ENCODE results near the gene SEMA6A. TPM values are rescaled to one million over a fixed set of nuclear protein-coding genes. Genes with fewer than 3 reads are reported as not detected.

The SEMA6A gene
- total and polyA plus RNA-seq, 10 of the 15 experiments (the other 5 are each of a cell fraction or from before 2014, with no cell fraction given), result 0.16 to 10.2 (median 1.1) TPM

- FAIRE-seq, result no peak
- CTCF ChIA-PET, result no interaction called here
- Histone ChIP-seq H3K4me1 (ENCODE audit: control insufficient read depth, insufficient read depth, low read length) (peaks cover 10% of the 10 kb centered on the region), H3K27me3 (replicated peaks in 1 of 2; ENCODE audit: control insufficient read depth in 2 of 2, insufficient read depth in 2 of 2, low read length in 1 of 2) (no peaks in the 10 kb centered on the region), H3K79me2 (ENCODE audit: control insufficient read depth, insufficient read depth, low read length) (no peaks in the 10 kb centered on the region), H3K9me3 (replicated peaks; ENCODE audit: control insufficient read depth, insufficient read depth, low read length) (no peaks in the 10 kb centered on the region), H3K4me3 (no peak overlapping the region), H3K27ac (ENCODE audit: control insufficient read depth, insufficient read depth) (no peak overlapping the region), H3K9ac (ENCODE audit: control insufficient read depth, insufficient read depth, low read length) (no peak overlapping the region), H3K36me3 (ENCODE audit: control insufficient read depth in 2 of 2, insufficient read depth in 2 of 2, low read length in 1 of 2) (peaks cover 0 to 3% of the 10 kb centered on the region in 2 experiments; a peak in 2 of 4 replicates), H3K4me2 (ENCODE audit: control insufficient read depth, insufficient read depth) (no peak overlapping the region), H2AFZ (ENCODE audit: control insufficient read depth, low read depth, low read length) (no peak overlapping the region), H4K20me1 (ENCODE audit: control insufficient read depth, insufficient read depth) (no peaks in the 10 kb centered on the region)
- TF ChIP-seq MTA2 (IDR thresholded peaks at IDR 0.05; ENCODE audit: low read depth) (no peak), ZBTB33 (IDR thresholded peaks at IDR 0.05) (no peak), NR2C1 (IDR thresholded peaks at IDR 0.05) (peak; percentile 36; the same call in 1 of the 2 replicates)
- WGBS (ENCODE audit: insufficient coverage, insufficient replicate concordance, low lambda C conversion rate, missing lambda C conversion rate), result 94% methylated on average over 3 of the region's 3 CpGs
- BruUV-seq (replicated peaks), result no TSS peak
- SMC1A ChIA-PET (ENCODE audit: uncharacterized antibody, unreplicated experiment), result interaction anchor here (0.7 to 3.5 kb wide), 4 partner anchors 11 to 389 kb away, joined by 3 to 16 read pairs (median 4); no protein-coding TSS in a partner anchor
- intact Hi-C loops (cut with micrococcal nuclease; ENCODE audit: unreplicated experiment), result loop anchor here (10.0 kb wide), 2 partner anchors 177 to 317 kb away; no protein-coding TSS in a partner anchor
- DNase-seq (ENCODE audit: low read depth, low spot score), result no peak
- in situ Hi-C loops (cut with MboI), result no loop called here
- RAD21 ChIA-PET (ENCODE audit: unreplicated experiment), result interaction anchor here (1.0 kb wide), 1 partner anchor 9 kb away, joined by 4 read pairs; no protein-coding TSS in a partner anchor
- ATAC-seq, result no peak
- POLR2A ChIA-PET, result interaction anchor here (1.1 kb wide), 1 partner anchor 23 kb away, joined by 3 read pairs; no protein-coding TSS in a partner anchor
Observed at GRCh38 chr5:116451905-116452450, 122.6 kb downstream of the SEMA6A start.

- 72% methylated on average over 3 of the region's 3 CpGs for WGBS (ENCODE audit: insufficient coverage, insufficient replicate concordance, low lambda C conversion rate, missing lambda C conversion rate)
- TF ChIP-seq HSF1 (IDR thresholded peaks at IDR 0.05; ENCODE audit: low read depth, low read length) (no peak), YY1 (IDR thresholded peaks at IDR 0.05; ENCODE audit: low read depth, low read length) (no peak), RCOR1 (conservative IDR thresholded peaks at IDR 0.05; ENCODE audit: low read depth, low read length) (no peak), EED (IDR thresholded peaks at IDR 0.05; ENCODE audit: low read depth) (no peak), JUND (IDR thresholded peaks at IDR 0.05; ENCODE audit: low read depth, low read length) (no peak), SIN3A (IDR thresholded peaks at IDR 0.05; ENCODE audit: low read depth, low read length) (no peak), POU2F2 (IDR thresholded peaks at IDR 0.05; ENCODE audit: borderline replicate concordance, low read depth, low read length) (no peak), HCFC1 (IDR thresholded peaks at IDR 0.05; ENCODE audit: low read length) (no peak)
Observed at GRCh38 chr5:116451066-116451465, 123.6 kb downstream of the SEMA6A start.

More at GRCh38 chr5:116451066-116451465, 123.6 kb downstream of the SEMA6A start:
- in situ Hi-C loops (cut with MboI) (no loop called here), intact Hi-C loops (cut with micrococcal nuclease; ENCODE audit: unreplicated experiment) (loop anchor here (10.0 kb wide), 2 partner anchors 176 to 316 kb away; no protein-coding TSS in a partner anchor)
- CTCF ChIA-PET, result interaction anchor here (1.1 to 1.9 kb wide), 3 partner anchors 10 to 314 kb away, joined by 3 to 5 read pairs (median 4); no protein-coding TSS in a partner anchor
- Histone ChIP-seq H2AFZ (ENCODE audit: control insufficient read depth, low read depth, low read length) (no peak overlapping the region), H4K20me1 (ENCODE audit: control insufficient read depth, insufficient read depth) (no peaks in the 10 kb centered on the region), H3K4me3 (no peak overlapping the region), H3K4me1 (ENCODE audit: control insufficient read depth, insufficient read depth, low read length) (peaks cover 10% of the 10 kb centered on the region), H3K9me3 (replicated peaks; ENCODE audit: control insufficient read depth, insufficient read depth, low read length) (no peaks in the 10 kb centered on the region), H3K4me2 (ENCODE audit: control insufficient read depth, insufficient read depth) (no peak overlapping the region), H3K9ac (ENCODE audit: control insufficient read depth, insufficient read depth, low read length) (no peak overlapping the region), H3K27ac (ENCODE audit: control insufficient read depth, insufficient read depth) (no peak overlapping the region), H3K27me3 (replicated peaks in 1 of 2; ENCODE audit: control insufficient read depth in 2 of 2, insufficient read depth in 2 of 2, low read length in 1 of 2) (no peaks in the 10 kb centered on the region), H3K79me2 (ENCODE audit: control insufficient read depth, insufficient read depth, low read length) (no peaks in the 10 kb centered on the region), H3K36me3 (ENCODE audit: control insufficient read depth in 2 of 2, insufficient read depth in 2 of 2, low read length in 1 of 2) (peaks cover 0 to 3% of the 10 kb centered on the region in 2 experiments; a peak in 2 of 4 replicates)
- RAD21 ChIA-PET (ENCODE audit: unreplicated experiment), result interaction anchor here (0.7 to 1.3 kb wide), 3 partner anchors 8 to 315 kb away, joined by 3 to 4 read pairs (median 4); no protein-coding TSS in a partner anchor
- no TSS peak for BruUV-seq (replicated peaks)
- DNase-seq (ENCODE audit: low read depth, low spot score) (no peak), ATAC-seq (no peak), FAIRE-seq (no peak)
- POLR2A ChIA-PET, result interaction anchor here (0.6 kb wide), 2 partner anchors 16 to 135 kb away, joined by 3 to 4 read pairs; no protein-coding TSS in a partner anchor
- SMC1A ChIA-PET (ENCODE audit: uncharacterized antibody, unreplicated experiment), result interaction anchor here (0.7 to 3.5 kb wide), 4 partner anchors 10 to 389 kb away, joined by 3 to 16 read pairs (median 4); no protein-coding TSS in a partner anchor
